GM12875 (cell line): ENCODE results near the gene FCN2.

Source experiments
- H3K4me3 ChIP-seq: one replicate; pipeline ENCODE4 v1.5.1; 2011; ENCODE audit warnings: low read depth, low read length, control low read depth
- CTCF ChIP-seq: IDR thresholded peaks from 2 replicates; pipeline ENCODE4 v1.5.1; 2011; ENCODE audit warnings: low read depth, mild to moderate bottlenecking, control low read depth, inconsistent platforms, low read length, moderate library complexity, borderline replicate concordance; ENCODE audit not compliant: insufficient read depth

The FCN2 gene

GRCh38 chr9:134925011-134925511, 44.5 kb downstream of the FCN2 start:
- no peak for TF ChIP-seq CTCF
- no peak overlapping the region for H3K4me3 ChIP-seq

GRCh38 chr9:134928436-134929192, 48.0 kb downstream of the FCN2 start:
- TF ChIP-seq CTCF = no peak
- no peak overlapping the region for H3K4me3 ChIP-seq

GRCh38 chr9:134929193-134930158, 48.9 kb downstream of the FCN2 start:
- no peak overlapping the region for H3K4me3 ChIP-seq

GRCh38 chr9:134930398-134930797, 49.8 kb downstream of the FCN2 start:
- H3K4me3 ChIP-seq = no peak overlapping the region
- TF ChIP-seq CTCF = no peak

More at GRCh38 chr9:134929193-134930158, 48.9 kb downstream of the FCN2 start:
- no peak for TF ChIP-seq CTCF

- no peak for TF ChIP-seq CTCF
- peak overlapping the region; percentile 16 for H3K4me3 ChIP-seq
Observed at GRCh38 chr9:134932171-134932570, 51.6 kb downstream of the FCN2 start.

- no peak for TF ChIP-seq CTCF
- H3K4me3 ChIP-seq = no peak overlapping the region
Observed at GRCh38 chr9:134932606-134933005, 52.0 kb downstream of the FCN2 start.
